Prostate gland (tissue), 2 donors: ENCODE measurements around the gene LACC1. TPM values are rescaled to one million over a fixed set of nuclear protein-coding genes. Genes with fewer than 3 reads are reported as not detected.

Source experiments
- DNase-seq: peaks from one replicate; pipeline ENCODE4 v3.0.0-alpha.2; 2019; ENCODE audit warnings: low spot score
- H3K27ac ChIP-seq, 2 donors: fragments of 200-600 bp; sonication (generic); 2 replicates each; pipeline ENCODE4 v1.5.1; 2017 to 2019
- H3K27me3 ChIP-seq: fragments of 200-600 bp; sonication (generic); replicated peaks from 2 replicates; pipeline ENCODE4 v1.5.1; 2019; ENCODE audit not compliant: insufficient read depth
- H3K36me3 ChIP-seq, 2 donors: fragments of 200-600 bp; sonication (generic); 1 replicate in 1 of 2; 2 replicates in 1 of 2; pipeline versions ENCODE4 v1.5.1 to v1.8.1; 2017 to 2019
- H3K4me1 ChIP-seq: fragments of 200-600 bp; sonication (generic); replicated peaks from 2 replicates; pipeline ENCODE4 v1.5.1; 2019
- H3K4me3 ChIP-seq, 2 donors: fragments of 200-600 bp; sonication (generic); 2 replicates each; pipeline ENCODE4 v1.5.1; 2017 to 2019
- H3K9me3 ChIP-seq: fragments of 200-600 bp; sonication (generic); 2 replicates; pipeline ENCODE4 v1.5.1; 2017
- CTCF ChIP-seq, 4 experiments: fragments of 200-600 bp in 2 of 4; fragments of 450-650 bp in 2 of 4; sonication (generic) in 2 of 4; IDR thresholded peaks; 1 replicate in 3 of 4; 2 replicates in 1 of 4; pipeline ENCODE4 v1.5.1; 2016 to 2019; ENCODE audit warnings: antibody characterized with exemption in 4 of 4, mild to moderate bottlenecking in 2 of 4, moderate library complexity in 2 of 4
- POLR2A ChIP-seq: fragments of 450-650 bp; IDR thresholded peaks from one replicate; pipeline ENCODE4 v1.6.1; 2016; ENCODE audit warnings: antibody characterized with exemption, mild to moderate bottlenecking
- POLR2AphosphoS5 ChIP-seq: sonication (generic); formaldehyde crosslinking; IDR thresholded peaks from one replicate; pipeline ENCODE4 v1.6.1; 2017; ENCODE audit warnings: antibody characterized with exemption
- WGBS: methylation state at CpG from one replicate; pipeline ENCODE4 v1.1.5; 2018; 5-methylcytosine and 5-hydroxymethylcytosine counted together
- intact Hi-C: fragments of 100-400 bp; cut with DNase I; formaldehyde crosslinking; loops from one replicate; pipeline ENCODE4 v1.14.2; 2022
- total RNA-seq, 2 donors: library from RNA; depleted of rRNA; stranded (reverse); fragments of >200 nt; gene quantifications; one replicate each; pipeline ENCODE4 v1.1.0, GENCODE V29; 2016

Gene LACC1
- total RNA-seq: 10 to 100 TPM in 1 of 2 donors, 1 to 10 TPM in 1; 8.6 to 27.8 TPM

GRCh38 chr13:43879755-43880181 lies at the start of gene LACC1:
Gene LACC1, plus strand, starts transcription at chr13:43879904. Its CDS starts 1,082 bp downstream, at chr13:43880986.
- intact Hi-C loops: loop anchor here (5.0 to 10.0 kb wide), 2 partner anchors 795 to 1282 kb away; no protein-coding TSS in a partner anchor
- DNase-seq: no peak
- no peak for TF ChIP-seq POLR2AphosphoS5
- no peak for TF ChIP-seq CTCF (IDR thresholded peaks at IDR 0.05)
- peak; percentile 29 for TF ChIP-seq POLR2A
- peak within 1 kb of the TSS; percentile 80 for H3K4me3 ChIP-seq
- peaks cover 6% of the 10 kb centered on the region for H3K4me1 ChIP-seq
- no peaks in the 10 kb centered on the region for H3K27me3 ChIP-seq
- no peaks in the 10 kb centered on the region for H3K9me3 ChIP-seq
- peak within 1 kb of the TSS; percentile 96 to 97 for H3K27ac ChIP-seq
- WGBS: under 1% methylated on average over 45 of the region's 48 CpGs
- H3K36me3 ChIP-seq: no peaks in the 10 kb centered on the region

GRCh38 chr13:43830497-43830881 lies 49.2 kb upstream of the LACC1 start:
- H3K9me3 ChIP-seq: no peaks in the 10 kb centered on the region
- H3K36me3 ChIP-seq: no peaks in the 10 kb centered on the region
- 65% methylated on average over 5 of the region's 5 CpGs for WGBS
- intact Hi-C loops: no loop called here
- no peak for DNase-seq
- TF ChIP-seq CTCF (IDR thresholded peaks at IDR 0.05) (no peak), POLR2AphosphoS5 (no peak), POLR2A (no peak)
- H3K4me1 ChIP-seq: no peaks in the 10 kb centered on the region
- H3K27me3 ChIP-seq: no peaks in the 10 kb centered on the region
- no peak overlapping the region for H3K27ac ChIP-seq
- H3K4me3 ChIP-seq: no peak overlapping the region

GRCh38 chr13:43831088-43831487 lies 48.6 kb upstream of the LACC1 start:
- no peaks in the 10 kb centered on the region for H3K27me3 ChIP-seq
- no peak overlapping the region for H3K4me3 ChIP-seq
- intact Hi-C loops: no loop called here
- 59% methylated on average over 2 of the region's 2 CpGs for WGBS
- H3K27ac ChIP-seq: no peak overlapping the region
- H3K4me1 ChIP-seq: no peaks in the 10 kb centered on the region
- TF ChIP-seq POLR2A: no peak
- TF ChIP-seq POLR2AphosphoS5: no peak
- no peak for TF ChIP-seq CTCF (IDR thresholded peaks at IDR 0.05)
- H3K9me3 ChIP-seq: no peaks in the 10 kb centered on the region
- H3K36me3 ChIP-seq: no peaks in the 10 kb centered on the region
- no peak for DNase-seq

GRCh38 chr13:43835701-43836100 lies 44.0 kb upstream of the LACC1 start:
- H3K9me3 ChIP-seq: no peaks in the 10 kb centered on the region
- 88% methylated on average over 2 of the region's 2 CpGs for WGBS
- TF ChIP-seq POLR2AphosphoS5: no peak
- no peak for TF ChIP-seq CTCF (IDR thresholded peaks at IDR 0.05)
- no peak for TF ChIP-seq POLR2A
- DNase-seq: no peak
- no peaks in the 10 kb centered on the region for H3K27me3 ChIP-seq
- H3K36me3 ChIP-seq: no peaks in the 10 kb centered on the region
- intact Hi-C loops: no loop called here
- H3K4me3 ChIP-seq: no peak overlapping the region
- no peak overlapping the region for H3K27ac ChIP-seq
- no peaks in the 10 kb centered on the region for H3K4me1 ChIP-seq

- no peak overlapping the region for H3K4me3 ChIP-seq
- no peaks in the 10 kb centered on the region for H3K9me3 ChIP-seq
- intact Hi-C loops: no loop called here
- no peaks in the 10 kb centered on the region for H3K4me1 ChIP-seq
- no peaks in the 10 kb centered on the region for H3K27me3 ChIP-seq
- H3K27ac ChIP-seq: no peak overlapping the region
- no peak for DNase-seq
- H3K36me3 ChIP-seq: no peaks in the 10 kb centered on the region
- TF ChIP-seq CTCF (IDR thresholded peaks at IDR 0.05): no peak
- no peak for TF ChIP-seq POLR2A
- no peak for TF ChIP-seq POLR2AphosphoS5
- 85% methylated on average over 4 of the region's 4 CpGs for WGBS
Observed at GRCh38 chr13:43838909-43839308, 40.8 kb upstream of the LACC1 start.
